ENCODE measurements around the gene KATNAL2.

- TF ChIP-seq, protein P1, sequence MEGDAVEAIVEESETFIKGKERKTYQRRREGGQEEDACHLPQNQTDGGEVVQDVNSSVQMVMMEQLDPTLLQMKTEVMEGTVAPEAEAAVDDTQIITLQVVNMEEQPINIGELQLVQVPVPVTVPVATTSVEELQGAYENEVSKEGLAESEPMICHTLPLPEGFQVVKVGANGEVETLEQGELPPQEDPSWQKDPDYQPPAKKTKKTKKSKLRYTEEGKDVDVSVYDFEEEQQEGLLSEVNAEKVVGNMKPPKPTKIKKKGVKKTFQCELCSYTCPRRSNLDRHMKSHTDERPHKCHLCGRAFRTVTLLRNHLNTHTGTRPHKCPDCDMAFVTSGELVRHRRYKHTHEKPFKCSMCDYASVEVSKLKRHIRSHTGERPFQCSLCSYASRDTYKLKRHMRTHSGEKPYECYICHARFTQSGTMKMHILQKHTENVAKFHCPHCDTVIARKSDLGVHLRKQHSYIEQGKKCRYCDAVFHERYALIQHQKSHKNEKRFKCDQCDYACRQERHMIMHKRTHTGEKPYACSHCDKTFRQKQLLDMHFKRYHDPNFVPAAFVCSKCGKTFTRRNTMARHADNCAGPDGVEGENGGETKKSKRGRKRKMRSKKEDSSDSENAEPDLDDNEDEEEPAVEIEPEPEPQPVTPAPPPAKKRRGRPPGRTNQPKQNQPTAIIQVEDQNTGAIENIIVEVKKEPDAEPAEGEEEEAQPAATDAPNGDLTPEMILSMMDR (IDR thresholded peaks at IDR 0.05), result no peak
- TF ChIP-seq POLR2A (IDR thresholded peaks at IDR 0.05), result no peak
Measured at GRCh38 chr18:46903406-46903805, 14.0 kb upstream of the KATNAL2 start.
